Panc1 (cell line): ENCODE data around the gene ARL5C. TPM values are rescaled to one million over a fixed set of nuclear protein-coding genes. Genes with fewer than 3 reads are reported as not detected.

ENCODE experiments used
- ATAC-seq: fragments of 200-7000 bp; cut with Tn5 transposase; 2 replicates; pipeline ENCODE4 v1.9.1; 2020; ENCODE audit warnings: mild to moderate bottlenecking, moderate library complexity
- BruUV-seq: library from RNA; stranded (reverse); fragments of 400-500 nt; replicated peaks from 2 replicates; lab custom pipeline; 2021; lab: Mats Ljungman, UMichigan
- CTCF ChIA-PET: fragments of 300-600 bp; sonication (Branson Sonifier 250); formaldehyde crosslinking; loops from one replicate; lab custom pipeline; 2022; ENCODE audit warnings: antibody characterized with exemption; lab: Charles Lee
- POLR2A ChIA-PET: fragments of 300-600 bp; sonication (Branson Sonifier 250); formaldehyde crosslinking; loops from one replicate; lab custom pipeline; 2022; ENCODE audit warnings: antibody characterized with exemption; lab: Charles Lee
- DNase-seq: peaks from one replicate; pipeline ENCODE4 v3.0.0-alpha.2; 2010; ENCODE audit warnings: low read depth, low spot score
- H3K27ac ChIP-seq: 2 replicates; pipeline ENCODE4 v1.5.1; 2011; ENCODE audit warnings: mild to moderate bottlenecking, low read length, inconsistent platforms
- H3K27me3 ChIP-seq: fragments of 200-500 bp; sonication (Bioruptor generic); 2 replicates; pipeline ENCODE4 v1.6.0; 2014; ENCODE audit warnings: low read length, inconsistent platforms; ENCODE audit not compliant: control insufficient read depth, insufficient read depth
- H3K36me3 ChIP-seq: fragments of 200-500 bp; sonication (Bioruptor generic); 2 replicates; pipeline ENCODE4 v1.5.1; 2014; ENCODE audit warnings: inconsistent platforms, mild to moderate bottlenecking, low read length, moderate library complexity; ENCODE audit not compliant: control insufficient read depth, insufficient read depth
- H3K4me1 ChIP-seq: 2 replicates; pipeline ENCODE4 v1.5.1; 2011; ENCODE audit warnings: inconsistent platforms, mild to moderate bottlenecking, low read length, moderate library complexity; ENCODE audit not compliant: control insufficient read depth, insufficient read depth
- H3K4me3 ChIP-seq, 2 experiments: 2 replicates each; pipeline ENCODE4 v1.5.1; 2011 to 2012; ENCODE audit warnings: low read depth in 2 of 2, low read length in 2 of 2, mild to moderate bottlenecking in 2 of 2, inconsistent platforms in 1 of 2, moderate library complexity in 1 of 2
- H3K9me3 ChIP-seq: fragments of 200-500 bp; sonication (Bioruptor generic); 2 replicates; pipeline ENCODE4 v1.5.1; 2014; ENCODE audit warnings: low read depth, mild to moderate bottlenecking, inconsistent platforms, low read length, moderate library complexity; ENCODE audit not compliant: control insufficient read depth, insufficient read depth
- CTCF ChIP-seq: fragments of 450-650 bp; IDR thresholded peaks from 2 replicates; pipeline ENCODE4 v1.5.1; 2017; ENCODE audit warnings: mild to moderate bottlenecking
- POLR2AphosphoS5 ChIP-seq: IDR thresholded peaks from 2 replicates; pipeline ENCODE4 v1.6.1; 2012; ENCODE audit warnings: mild to moderate bottlenecking, low read depth, low read length, moderate library complexity
- REST ChIP-seq, 2 experiments: IDR thresholded peaks; 2 replicates each; pipeline ENCODE4 v1.6.1; 2011 to 2012; ENCODE audit warnings: low read depth in 2 of 2, control low read depth in 1 of 2, low read length in 1 of 2, mild to moderate bottlenecking in 1 of 2, moderate library complexity in 1 of 2; ENCODE audit not compliant: insufficient read depth in 1 of 2
- SIN3A ChIP-seq: IDR thresholded peaks from 2 replicates; pipeline ENCODE4 v1.6.1; 2012; ENCODE audit warnings: low read depth, mild to moderate bottlenecking, low read length, moderate library complexity, borderline replicate concordance; ENCODE audit not compliant: insufficient read depth
- TCF7L2 ChIP-seq: IDR thresholded peaks from 2 replicates; pipeline ENCODE4 v1.6.1; 2011; ENCODE audit warnings: mild to moderate bottlenecking, low read depth, low read length, inconsistent platforms
- in situ Hi-C: cut with HindIII; loops from 2 replicates; pipeline ENCODE4 v1.10.0; 2016; ENCODE audit warnings: low sequenced_read_pairs, low pct_unique_long_range_greater_than_20kb
- intact Hi-C: fragments of 100-400 bp; cut with micrococcal nuclease; formaldehyde crosslinking; loops from one replicate; pipeline ENCODE4 v1.10.0; 2022; ENCODE audit not compliant: unreplicated experiment
- total RNA-seq: library from RNA; stranded (reverse); gene quantifications from one replicate; pipeline ENCODE4 v1.2.1, GENCODE V29; 2021; ENCODE audit not compliant: unreplicated experiment

The ARL5C gene
- total RNA-seq, 1 experiment from 2014 or later: not detected

GRCh38 chr17:39178536-39178935 is 12.6 kb upstream of the ARL5C start:
- intact Hi-C loops: no loop called here
- ChIA-PET POLR2A (no interaction called here), CTCF (interaction anchor here (0.7 kb wide), 1 partner anchor 10 kb away, joined by 3 read pairs; no protein-coding TSS in a partner anchor)
- H3K4me1 ChIP-seq: peaks cover 3% of the 10 kb centered on the region; the same call in 1 of the 2 replicates
- ATAC-seq (no peak), DNase-seq (no peak)
- TF ChIP-seq SIN3A: no peak
- TF ChIP-seq REST (IDR thresholded peaks at IDR 0.05; ENCODE audit: insufficient read depth in 1 of 2, low read depth in 2 of 2, low read length in 1 of 2): no peak
- no peak for TF ChIP-seq TCF7L2
- no peak for TF ChIP-seq CTCF
- no peak for TF ChIP-seq POLR2AphosphoS5
- BruUV-seq: no TSS peak
- in situ Hi-C loops: no loop called here
- H3K27me3 ChIP-seq: no peaks in the 10 kb centered on the region
- H3K9me3 ChIP-seq: no peaks in the 10 kb centered on the region
- no peak overlapping the region for H3K27ac ChIP-seq
- H3K4me3 ChIP-seq: no peak overlapping the region
- no peaks in the 10 kb centered on the region for H3K36me3 ChIP-seq

GRCh38 chr17:39177256-39177655 is 11.3 kb upstream of the ARL5C start:
- DNase-seq (no peak), ATAC-seq (no peak)
- TF ChIP-seq REST (IDR thresholded peaks at IDR 0.05; ENCODE audit: insufficient read depth in 1 of 2, low read depth in 2 of 2, low read length in 1 of 2): no peak
- TF ChIP-seq TCF7L2: no peak
- no peak for TF ChIP-seq POLR2AphosphoS5
- TF ChIP-seq CTCF: no peak
- TF ChIP-seq SIN3A: no peak
- no peaks in the 10 kb centered on the region for H3K36me3 ChIP-seq
- H3K27ac ChIP-seq: no peak overlapping the region
- peaks cover 3% of the 10 kb centered on the region; the same call in 1 of the 2 replicates for H3K4me1 ChIP-seq
- no TSS peak for BruUV-seq
- ChIA-PET CTCF (no interaction called here), POLR2A (no interaction called here)
- H3K27me3 ChIP-seq: no peaks in the 10 kb centered on the region
- intact Hi-C loops (no loop called here), in situ Hi-C loops (no loop called here)
- no peak overlapping the region for H3K4me3 ChIP-seq
- H3K9me3 ChIP-seq: no peaks in the 10 kb centered on the region
